NT2/D1 (cell line): ENCODE data around the gene KAZN.

Experiments used
- DNase-seq: peaks from one replicate; pipeline ENCODE4 v3.0.0-alpha.2; 2011; ENCODE audit warnings: low read depth, low spot score
- H3K27me3 ChIP-seq: 2 replicates; pipeline ENCODE4 v1.6.0; 2011; ENCODE audit warnings: mild to moderate bottlenecking; ENCODE audit not compliant: insufficient read length, insufficient read depth
- H3K36me3 ChIP-seq: 2 replicates; pipeline ENCODE4 v1.6.1; 2011; ENCODE audit warnings: mild to moderate bottlenecking, low read length, mixed read lengths; ENCODE audit not compliant: insufficient read depth, insufficient read length
- H3K4me1 ChIP-seq: 2 replicates; pipeline ENCODE4 v1.5.1; 2011; ENCODE audit not compliant: insufficient read depth, insufficient read length
- H3K4me3 ChIP-seq: 2 replicates; pipeline ENCODE4 v1.5.1; 2011; ENCODE audit warnings: low read depth; ENCODE audit not compliant: insufficient read length
- H3K9ac ChIP-seq: 2 replicates; pipeline ENCODE4 v1.6.0; 2011; ENCODE audit warnings: low read depth; ENCODE audit not compliant: insufficient read length
- H3K9me3 ChIP-seq: 2 replicates; pipeline ENCODE4 v1.5.1; 2011; ENCODE audit warnings: mild to moderate bottlenecking, low read length; ENCODE audit not compliant: insufficient read depth
- SUZ12 ChIP-seq: IDR thresholded peaks from 2 replicates; pipeline ENCODE4 v1.6.1; 2011; ENCODE audit not compliant: insufficient read length, insufficient read depth; ENCODE audit errors: extremely low read depth
- YY1 ChIP-seq: IDR thresholded peaks from 2 replicates; pipeline ENCODE4 v1.6.1; 2011; ENCODE audit not compliant: insufficient read length, insufficient read depth
- ZNF274 ChIP-seq: IDR thresholded peaks from 2 replicates; pipeline ENCODE4 v1.6.1; 2011; ENCODE audit warnings: mild to moderate bottlenecking, low read depth, low read length

The KAZN gene

GRCh38 chr1:14941864-14942263 lies 343.4 kb downstream of the KAZN start:
- Histone ChIP-seq H3K4me3 (no peak overlapping the region), H3K9ac (no peak overlapping the region), H3K4me1 (peaks cover 23% of the 10 kb centered on the region), H3K9me3 (no peaks in the 10 kb centered on the region), H3K36me3 (no peaks in the 10 kb centered on the region), H3K27me3 (no peaks in the 10 kb centered on the region)
- TF ChIP-seq ZNF274 (no peak), YY1 (no peak), SUZ12 (no peak)
- DNase-seq: no peak

GRCh38 chr1:14944471-14944985 lies 346.0 kb downstream of the KAZN start:
- no peaks in the 10 kb centered on the region for H3K27me3 ChIP-seq
- H3K9ac ChIP-seq: no peak overlapping the region
- peaks cover 14% of the 10 kb centered on the region for H3K4me1 ChIP-seq

GRCh38 chr1:14945132-14946010 lies 346.9 kb downstream of the KAZN start:
- Histone ChIP-seq H3K36me3 (no peaks in the 10 kb centered on the region), H3K9me3 (no peaks in the 10 kb centered on the region), H3K27me3 (no peaks in the 10 kb centered on the region), H3K9ac (no peak overlapping the region), H3K4me3 (no peak overlapping the region), H3K4me1 (peaks cover 18% of the 10 kb centered on the region)
- TF ChIP-seq ZNF274: no peak
- TF ChIP-seq YY1: no peak
- TF ChIP-seq SUZ12: no peak
- no peak for DNase-seq

More at GRCh38 chr1:14944471-14944985, 346.0 kb downstream of the KAZN start:
- no peak for DNase-seq
- no peaks in the 10 kb centered on the region for H3K36me3 ChIP-seq
- H3K9me3 ChIP-seq: no peaks in the 10 kb centered on the region
- TF ChIP-seq SUZ12 (no peak), ZNF274 (no peak), YY1 (no peak)
- no peak overlapping the region for H3K4me3 ChIP-seq

- Histone ChIP-seq H3K4me3 (no peak overlapping the region), H3K9me3 (no peaks in the 10 kb centered on the region), H3K27me3 (no peaks in the 10 kb centered on the region), H3K36me3 (no peaks in the 10 kb centered on the region), H3K4me1 (peaks cover 20% of the 10 kb centered on the region), H3K9ac (no peak overlapping the region)
- no peak for DNase-seq
- TF ChIP-seq ZNF274: no peak
- TF ChIP-seq YY1: no peak
- no peak for TF ChIP-seq SUZ12
These were observed 347.5 kb downstream of the KAZN start for GRCh38 chr1:14946011-14946359.

GRCh38 chr1:14946684-14947238 lies 348.3 kb downstream of the KAZN start:
- DNase-seq: no peak
- Histone ChIP-seq H3K4me1 (peaks cover 19% of the 10 kb centered on the region), H3K9me3 (no peaks in the 10 kb centered on the region), H3K9ac (no peak overlapping the region), H3K27me3 (no peaks in the 10 kb centered on the region), H3K36me3 (no peaks in the 10 kb centered on the region), H3K4me3 (no peak overlapping the region)
- TF ChIP-seq YY1 (no peak), ZNF274 (no peak), SUZ12 (no peak)

GRCh38 chr1:14947421-14947820 lies 348.9 kb downstream of the KAZN start:
- no peak overlapping the region for H3K4me3 ChIP-seq
- no peaks in the 10 kb centered on the region for H3K36me3 ChIP-seq
- DNase-seq: no peak
- H3K9me3 ChIP-seq: 0 out of 2 replicates have a peak, but pooled peaks cover under 1% of the 10 kb centered on the region
- no peak for TF ChIP-seq SUZ12
- TF ChIP-seq YY1: no peak
- TF ChIP-seq ZNF274: no peak
- H3K27me3 ChIP-seq: no peaks in the 10 kb centered on the region
- peaks cover 19% of the 10 kb centered on the region for H3K4me1 ChIP-seq
- no peak overlapping the region for H3K9ac ChIP-seq

- no peak for DNase-seq
- Histone ChIP-seq H3K4me1 (peaks cover 16% of the 10 kb centered on the region), H3K36me3 (peaks cover 4% of the 10 kb centered on the region), H3K4me3 (no peak overlapping the region), H3K9ac (no peak overlapping the region), H3K9me3 (peaks cover 8% of the 10 kb centered on the region; the same call in 1 of the 2 replicates), H3K27me3 (no peaks in the 10 kb centered on the region)
- TF ChIP-seq ZNF274 (no peak), SUZ12 (no peak)
These were observed 349.7 kb downstream of the KAZN start for GRCh38 chr1:14948112-14948652.
